ENCODE measurements around the gene FOXRED2. TPM values are rescaled to one million over a fixed set of nuclear protein-coding genes. Genes with fewer than 3 reads are reported as not detected.

The FOXRED2 gene
- total and polyA plus RNA-seq, 2 experiments from 2014 or later, result 11.5 to 38.3 TPM

DNA sequence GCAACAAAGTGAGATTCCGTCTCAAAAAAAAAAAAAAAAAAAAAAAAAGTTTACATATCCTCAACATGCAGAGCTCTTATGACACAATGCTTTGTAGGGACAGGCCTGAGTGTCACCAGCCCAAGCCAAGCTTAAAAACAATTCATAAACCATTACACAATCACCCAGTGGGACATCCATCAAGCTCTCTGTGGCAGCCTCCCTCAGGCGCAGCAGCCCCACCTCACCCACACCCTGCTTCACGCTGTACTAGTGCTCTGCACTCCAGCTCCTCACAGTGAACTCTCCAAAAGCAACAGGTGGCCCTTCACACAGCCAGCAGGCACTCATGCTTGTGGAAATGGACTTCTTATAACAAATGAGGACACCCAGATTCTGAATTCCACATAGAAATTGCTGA lies 3.5 kb upstream of the FOXRED2 start (continued):
- TF ChIP-seq REST (IDR thresholded peaks at IDR 0.05; ENCODE audit: unreplicated experiment) (no peak), JUNB (IDR thresholded peaks at IDR 0.05; ENCODE audit: unreplicated experiment) (no peak), ZNF331 (CRISPR knock-in tag; IDR thresholded peaks at IDR 0.05; ENCODE audit: low read depth) (no peak)

DNA sequence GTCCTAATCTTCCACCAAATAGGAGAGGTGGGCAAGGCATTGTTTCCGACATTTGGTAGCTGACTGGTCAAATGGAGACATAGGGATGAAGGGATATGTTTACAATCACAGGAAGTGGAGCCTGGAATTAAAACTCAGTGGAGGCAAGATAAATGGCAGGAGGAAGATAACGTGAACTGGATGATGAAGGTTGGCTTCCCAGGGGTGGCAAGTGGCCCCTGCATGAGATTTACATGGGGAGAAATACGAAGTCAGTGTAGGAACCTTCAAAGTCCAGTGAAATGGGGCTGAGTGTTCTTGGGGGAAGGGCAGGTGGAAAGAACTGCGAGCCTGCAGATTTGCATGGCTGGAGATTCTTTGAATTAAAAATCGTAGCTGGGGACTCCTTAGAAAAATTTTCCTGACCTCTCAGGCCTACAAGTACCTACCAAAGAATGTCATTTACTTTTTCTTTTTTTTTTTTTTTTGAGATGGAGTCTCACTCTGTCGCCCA lies 724 bp upstream of the FOXRED2 start:
- H3K4me1 ChIP-seq (ENCODE audit: insufficient read depth), result no peaks in the 10 kb centered on the region
- peaks cover 22% of the 10 kb centered on the region for H3F3A ChIP-seq (replicated peaks; ENCODE audit: low read depth)
- ATAC-seq, result no peak
- H2AFZ ChIP-seq, result peak overlapping the region; percentile 91
- peak overlapping the region; percentile 55 for H3K4me3 ChIP-seq
- Mint-ChIP-seq H3K27me3 (ENCODE audit: insufficient read depth, low read depth, poor library complexity) (peaks cover 18% of the 10 kb centered on the region), H3K27ac (no peak overlapping the region), H3K4me1 (peaks cover 5% of the 10 kb centered on the region), H3K9me3 (peaks cover 14% of the 10 kb centered on the region; the same call in 2 of the 3 replicates), H3K4me3 (peak overlapping the region; percentile 69), H3K36me3 (ENCODE audit: low read depth) (peaks cover 61% of the 10 kb centered on the region)
- H3K27ac ChIP-seq (ENCODE audit: low read depth), result no peak overlapping the region; the same call in 1 of the 2 replicates
- peaks cover 7% of the 10 kb centered on the region for H3K27me3 ChIP-seq (ENCODE audit: insufficient read depth)
- peaks cover 23% of the 10 kb centered on the region for H3K36me3 ChIP-seq (ENCODE audit: insufficient read depth)
- no peak for DNase-seq (ENCODE audit: low spot score)
- no peaks in the 10 kb centered on the region; the same call in none of the 2 replicates for H4K20me1 ChIP-seq (replicated peaks; ENCODE audit: insufficient read depth)
- peaks cover 4% of the 10 kb centered on the region for H3K79me2 ChIP-seq (replicated peaks; ENCODE audit: insufficient read depth)
- peak overlapping the region; percentile 75 for H3K4me2 ChIP-seq
- no peaks in the 10 kb centered on the region for H3K9me2 ChIP-seq (ENCODE audit: insufficient read depth)
- TF ChIP-seq JUNB (IDR thresholded peaks at IDR 0.05; ENCODE audit: unreplicated experiment) (no peak), NANOG (IDR thresholded peaks at IDR 0.05; ENCODE audit: borderline replicate concordance) (no peak), CTCF (conservative IDR thresholded peaks at IDR 0.05; ENCODE audit: low read depth in 2 of 2) (no peak), POLR2AphosphoS5 (IDR thresholded peaks at IDR 0.05; ENCODE audit: low read depth) (no peak), STAT1 (IDR thresholded peaks at IDR 0.05; ENCODE audit: unreplicated experiment) (no peak), REST (IDR thresholded peaks at IDR 0.05; ENCODE audit: unreplicated experiment) (no peak)
- TF ChIP-seq, protein P1, sequence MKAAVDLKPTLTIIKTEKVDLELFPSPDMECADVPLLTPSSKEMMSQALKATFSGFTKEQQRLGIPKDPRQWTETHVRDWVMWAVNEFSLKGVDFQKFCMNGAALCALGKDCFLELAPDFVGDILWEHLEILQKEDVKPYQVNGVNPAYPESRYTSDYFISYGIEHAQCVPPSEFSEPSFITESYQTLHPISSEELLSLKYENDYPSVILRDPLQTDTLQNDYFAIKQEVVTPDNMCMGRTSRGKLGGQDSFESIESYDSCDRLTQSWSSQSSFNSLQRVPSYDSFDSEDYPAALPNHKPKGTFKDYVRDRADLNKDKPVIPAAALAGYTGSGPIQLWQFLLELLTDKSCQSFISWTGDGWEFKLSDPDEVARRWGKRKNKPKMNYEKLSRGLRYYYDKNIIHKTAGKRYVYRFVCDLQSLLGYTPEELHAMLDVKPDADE (IDR thresholded peaks at IDR 0.05), result no peak

Measured in GM23338 (cell line).